ENCODE data around the gene SLIT3. TPM values are rescaled to one million over a fixed set of nuclear protein-coding genes. Genes with fewer than 3 reads are reported as not detected.

Gene SLIT3
- total RNA-seq, 3 donors from 2014 or later, result 30.7 to 103 (median 54.1) TPM

DNA sequence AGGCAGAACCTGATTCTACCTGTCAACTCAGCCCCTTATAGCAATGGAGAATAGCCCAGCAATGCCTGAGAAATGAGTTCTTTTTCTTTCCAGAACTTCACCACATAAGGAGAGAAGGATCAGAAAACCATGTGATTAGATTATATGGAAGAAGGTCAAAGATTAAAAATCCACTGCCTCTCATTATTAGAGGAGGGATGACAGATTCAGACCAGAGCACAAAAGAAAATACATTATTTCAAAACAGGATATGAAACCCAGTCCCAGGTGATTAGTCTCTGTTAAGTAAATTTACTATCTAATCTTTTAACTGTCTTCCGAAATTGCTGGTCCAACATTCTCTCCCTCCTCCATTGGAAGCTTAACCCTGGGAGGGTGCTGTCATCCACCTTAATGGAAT is 322.4 kb downstream of the SLIT3 start:
- no peaks in the 10 kb centered on the region for H3K4me1 ChIP-seq
- H3K27me3 ChIP-seq, result no peaks in the 10 kb centered on the region
- no peak for TF ChIP-seq CTCF (IDR thresholded peaks at IDR 0.05)
- H3K36me3 ChIP-seq, result no peaks in the 10 kb centered on the region
- no peak overlapping the region for H3K27ac ChIP-seq
- intact Hi-C loops (cut with DNase I; ENCODE audit: low total_unique reads), result no loop called here
- no peak for DNase-seq (ENCODE audit: low spot score in 2 of 2)
- no peaks in the 10 kb centered on the region for H3K9me3 ChIP-seq
- H3K4me3 ChIP-seq, result no peak overlapping the region

DNA sequence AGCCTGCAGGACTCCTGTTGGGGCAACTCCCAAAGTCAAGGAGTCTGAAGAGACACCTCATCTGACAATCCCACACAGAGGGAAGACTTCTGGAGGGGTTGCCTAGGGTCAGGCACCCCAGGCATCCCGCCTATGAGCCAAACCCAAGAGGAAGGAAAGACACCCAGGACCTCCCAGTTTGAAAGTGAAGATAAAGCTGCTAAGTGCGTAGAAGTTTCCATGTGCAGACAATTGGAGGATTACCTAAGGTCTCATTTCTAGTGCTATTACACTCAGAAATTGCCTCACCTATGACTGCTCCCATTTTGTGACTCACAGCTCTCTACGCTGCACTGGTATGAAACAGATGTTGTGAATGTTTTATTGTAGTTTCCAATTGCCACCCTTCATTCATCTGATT is 322.9 kb downstream of the SLIT3 start:
- H3K27ac ChIP-seq, result no peak overlapping the region
- H3K4me3 ChIP-seq, result no peak overlapping the region
- DNase-seq (ENCODE audit: low spot score in 2 of 2), result no peak
- TF ChIP-seq POLR2AphosphoS5 (IDR thresholded peaks at IDR 0.05) (no peak), CTCF (IDR thresholded peaks at IDR 0.05) (no peak)
- H3K4me1 ChIP-seq, result no peaks in the 10 kb centered on the region
- H3K9me3 ChIP-seq, result no peaks in the 10 kb centered on the region
- no peaks in the 10 kb centered on the region for H3K27me3 ChIP-seq
- H3K36me3 ChIP-seq, result no peaks in the 10 kb centered on the region
- intact Hi-C loops (cut with DNase I; ENCODE audit: low total_unique reads), result no loop called here

- intact Hi-C loops (cut with DNase I; ENCODE audit: low total_unique reads), result no loop called here
- no peak overlapping the region for H3K27ac ChIP-seq
- TF ChIP-seq CTCF (IDR thresholded peaks at IDR 0.05) (no peak), POLR2AphosphoS5 (IDR thresholded peaks at IDR 0.05) (no peak)
- no peaks in the 10 kb centered on the region for H3K27me3 ChIP-seq
- no peak for DNase-seq (ENCODE audit: low spot score in 2 of 2)
- no peaks in the 10 kb centered on the region for H3K9me3 ChIP-seq
- H3K4me3 ChIP-seq, result no peak overlapping the region
- H3K36me3 ChIP-seq, result no peaks in the 10 kb centered on the region
- no peaks in the 10 kb centered on the region for H3K4me1 ChIP-seq
Measured at GRCh38 chr5:168976311-168976970, 324.5 kb downstream of the SLIT3 start.

DNA sequence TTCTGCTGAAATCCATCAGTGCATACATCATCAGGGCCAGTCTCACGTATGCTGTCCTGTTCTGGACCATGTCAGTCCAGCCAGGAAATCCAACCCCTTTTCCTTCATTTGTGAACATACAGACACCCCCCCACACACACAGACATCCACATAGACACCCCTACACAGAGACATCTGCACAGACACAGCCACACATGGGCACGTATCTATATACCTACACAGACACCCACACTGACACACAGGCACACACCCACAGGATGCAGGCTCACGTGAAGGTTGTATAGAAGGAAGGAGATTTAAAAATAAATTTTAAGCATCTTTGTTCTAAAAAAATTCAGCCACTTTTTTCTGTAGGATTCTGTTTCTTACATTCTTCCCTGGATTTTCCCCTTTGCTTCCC is 325.6 kb downstream of the SLIT3 start:
- H3K27me3 ChIP-seq, result no peaks in the 10 kb centered on the region
- TF ChIP-seq POLR2A (IDR thresholded peaks at IDR 0.05) (no peak), CTCF (IDR thresholded peaks at IDR 0.05) (no peak), POLR2AphosphoS5 (IDR thresholded peaks at IDR 0.05) (no peak)
- no peak overlapping the region for H3K27ac ChIP-seq
- no peak for DNase-seq (ENCODE audit: low spot score in 2 of 2)
- intact Hi-C loops (cut with DNase I; ENCODE audit: low total_unique reads), result no loop called here
- H3K4me1 ChIP-seq, result no peaks in the 10 kb centered on the region
- H3K36me3 ChIP-seq, result no peaks in the 10 kb centered on the region
- H3K9me3 ChIP-seq, result no peaks in the 10 kb centered on the region
- H3K4me3 ChIP-seq, result no peak overlapping the region

DNA sequence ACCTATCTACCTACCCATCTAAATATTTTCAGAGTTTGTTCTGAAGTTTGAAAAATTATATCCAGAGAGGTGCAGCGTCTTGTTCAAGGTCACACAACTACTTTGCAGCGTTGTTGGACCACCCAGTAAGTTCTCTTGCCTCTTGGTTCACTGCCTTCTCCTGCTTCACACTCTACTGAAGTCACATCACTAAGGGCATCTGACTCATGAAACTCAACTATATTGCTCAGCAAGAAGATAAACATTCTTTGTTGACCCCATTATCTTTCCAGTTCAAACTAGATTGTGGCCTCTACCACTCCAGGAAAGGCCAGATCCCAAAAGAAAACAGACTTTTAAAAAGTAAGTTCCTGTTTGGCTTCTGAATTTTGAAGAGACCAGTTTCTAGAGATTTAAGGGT is 326.9 kb downstream of the SLIT3 start:
- H3K4me1 ChIP-seq, result no peaks in the 10 kb centered on the region
- TF ChIP-seq CTCF (IDR thresholded peaks at IDR 0.05) (no peak), POLR2AphosphoS5 (IDR thresholded peaks at IDR 0.05) (no peak), POLR2A (IDR thresholded peaks at IDR 0.05) (no peak)
- no peak overlapping the region for H3K27ac ChIP-seq
- no peak for DNase-seq (ENCODE audit: low spot score in 2 of 2)
- intact Hi-C loops (cut with DNase I; ENCODE audit: low total_unique reads), result no loop called here
- no peaks in the 10 kb centered on the region for H3K27me3 ChIP-seq
- H3K36me3 ChIP-seq, result no peaks in the 10 kb centered on the region
- no peaks in the 10 kb centered on the region for H3K9me3 ChIP-seq
- H3K4me3 ChIP-seq, result no peak overlapping the region

Measured in breast epithelium (tissue), 4 donors.